ENCODE measurements around the gene ATG10.

The ATG10 gene

DNA sequence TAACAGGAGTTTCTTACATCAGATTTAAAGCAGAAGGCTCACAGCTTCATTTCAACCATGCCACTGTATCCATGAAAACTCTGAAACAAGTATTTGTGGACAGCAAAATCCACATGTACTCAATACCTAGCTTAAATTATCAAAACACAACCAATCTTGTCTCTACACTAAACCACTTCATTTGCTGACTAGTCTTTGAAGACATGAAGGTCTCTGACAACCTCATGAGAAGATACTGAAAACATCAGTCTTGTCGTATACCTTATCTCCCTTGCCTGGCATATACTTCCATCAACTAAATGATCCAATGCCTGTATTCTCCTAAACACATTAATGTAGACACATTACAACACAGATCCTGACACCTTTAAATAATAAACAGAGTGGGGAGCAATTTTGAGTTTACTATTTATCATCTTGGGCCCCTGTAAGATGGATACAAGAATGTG, 303.4 kb downstream of the ATG10 start:
- Histone ChIP-seq H3K4me2 (ENCODE audit: low read length) (no peak overlapping the region), H3K9ac (ENCODE audit: low read depth, low read length) (no peak overlapping the region), H3K27me3 (ENCODE audit: control insufficient read depth, insufficient read depth, low read length) (no peaks in the 10 kb centered on the region), H3K4me1 (ENCODE audit: control insufficient read depth, insufficient read depth, low read length) (peaks cover 14% of the 10 kb centered on the region), H3K36me3 (ENCODE audit: insufficient read depth, low read length) (peaks cover 42% of the 10 kb centered on the region), H3K4me3 (ENCODE audit: low read length) (no peak overlapping the region), H3K9me3 (replicated peaks; ENCODE audit: low read length) (no peaks in the 10 kb centered on the region)

- Histone ChIP-seq H3K9ac (ENCODE audit: low read depth, low read length) (peak overlapping the region; percentile 100), H3K27me3 (ENCODE audit: control insufficient read depth, insufficient read depth, low read length) (no peaks in the 10 kb centered on the region), H3K4me1 (ENCODE audit: control insufficient read depth, insufficient read depth, low read length) (peaks cover 14% of the 10 kb centered on the region), H3K4me2 (ENCODE audit: low read length) (peak overlapping the region; percentile 90), H3K9me3 (replicated peaks; ENCODE audit: low read length) (no peaks in the 10 kb centered on the region), H3K36me3 (ENCODE audit: insufficient read depth, low read length) (peaks cover 42% of the 10 kb centered on the region), H3K4me3 (ENCODE audit: low read length) (peak overlapping the region; percentile 98)
Measured at GRCh38 chr5:82276800-82277612, 305.2 kb downstream of the ATG10 start.

- no peaks in the 10 kb centered on the region for H3K9me3 ChIP-seq (replicated peaks; ENCODE audit: low read length)
- H3K4me2 ChIP-seq (ENCODE audit: low read length), result peak overlapping the region; percentile 90
- H3K9ac ChIP-seq (ENCODE audit: low read depth, low read length), result peak overlapping the region; percentile 100
- H3K27me3 ChIP-seq (ENCODE audit: control insufficient read depth, insufficient read depth, low read length), result no peaks in the 10 kb centered on the region
- H3K4me1 ChIP-seq (ENCODE audit: control insufficient read depth, insufficient read depth, low read length), result peaks cover 14% of the 10 kb centered on the region
- peak overlapping the region; percentile 98 for H3K4me3 ChIP-seq (ENCODE audit: low read length)
- H3K36me3 ChIP-seq (ENCODE audit: insufficient read depth, low read length), result peaks cover 42% of the 10 kb centered on the region
Measured at GRCh38 chr5:82277613-82277986, 305.8 kb downstream of the ATG10 start.

- Histone ChIP-seq H3K36me3 (ENCODE audit: insufficient read depth, low read length) (peaks cover 42% of the 10 kb centered on the region), H3K9me3 (replicated peaks; ENCODE audit: low read length) (no peaks in the 10 kb centered on the region), H3K4me3 (ENCODE audit: low read length) (peak within 1 kb of the TSS; percentile 98), H3K27me3 (ENCODE audit: control insufficient read depth, insufficient read depth, low read length) (no peaks in the 10 kb centered on the region), H3K4me1 (ENCODE audit: control insufficient read depth, insufficient read depth, low read length) (peaks cover 14% of the 10 kb centered on the region), H3K4me2 (ENCODE audit: low read length) (peak within 1 kb of the TSS; percentile 90), H3K9ac (ENCODE audit: low read depth, low read length) (peak within 1 kb of the TSS; percentile 100)
Measured at GRCh38 chr5:82277987-82278710, 306.3 kb downstream of the ATG10 start, which contains the start of gene RPS23. TSS of gene RPS23 (minus strand) at chr5:82278354. CDS start at chr5:82278323, 31 bp downstream.

- no peaks in the 10 kb centered on the region for H3K27me3 ChIP-seq (ENCODE audit: control insufficient read depth, insufficient read depth, low read length)
- peak overlapping the region; percentile 90 for H3K4me2 ChIP-seq (ENCODE audit: low read length)
- no peaks in the 10 kb centered on the region for H3K9me3 ChIP-seq (replicated peaks; ENCODE audit: low read length)
- H3K4me1 ChIP-seq (ENCODE audit: control insufficient read depth, insufficient read depth, low read length), result peaks cover 14% of the 10 kb centered on the region
- H3K9ac ChIP-seq (ENCODE audit: low read depth, low read length), result peak overlapping the region; percentile 100
- H3K4me3 ChIP-seq (ENCODE audit: low read length), result peak overlapping the region; percentile 98
- H3K36me3 ChIP-seq (ENCODE audit: insufficient read depth, low read length), result peaks cover 38% of the 10 kb centered on the region
Measured at GRCh38 chr5:82278711-82279370, 307.0 kb downstream of the ATG10 start.

DNA sequence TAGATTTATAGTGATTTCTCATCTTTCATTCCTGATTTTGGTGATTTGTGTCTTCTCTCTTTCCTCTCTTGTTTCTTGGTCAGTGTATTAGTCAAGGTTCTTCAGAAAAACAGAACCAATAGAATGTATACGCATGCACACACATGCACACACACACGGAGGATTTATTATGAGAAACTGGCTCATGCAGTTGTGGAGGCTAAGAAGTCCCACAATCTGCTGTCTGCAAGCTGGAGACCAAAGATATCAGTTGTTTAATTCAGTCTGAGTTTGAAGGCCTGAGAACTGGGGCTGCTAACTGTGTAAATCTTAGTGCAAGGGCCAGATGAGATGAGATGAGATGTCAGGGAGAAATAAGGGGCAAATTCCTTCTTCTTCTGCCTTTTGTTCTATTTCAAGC, 312.1 kb downstream of the ATG10 start:
- Histone ChIP-seq H3K27me3 (ENCODE audit: control insufficient read depth, insufficient read depth, low read length) (no peaks in the 10 kb centered on the region), H3K4me2 (ENCODE audit: low read length) (no peak overlapping the region), H3K9me3 (replicated peaks; ENCODE audit: low read length) (no peaks in the 10 kb centered on the region), H3K36me3 (ENCODE audit: insufficient read depth, low read length) (no peaks in the 10 kb centered on the region), H3K9ac (ENCODE audit: low read depth, low read length) (no peak overlapping the region), H3K4me1 (ENCODE audit: control insufficient read depth, insufficient read depth, low read length) (peaks cover 3% of the 10 kb centered on the region), H3K4me3 (ENCODE audit: low read length) (no peak overlapping the region)

- no peak overlapping the region for H3K9ac ChIP-seq (ENCODE audit: low read depth, low read length)
- H3K9me3 ChIP-seq (replicated peaks; ENCODE audit: low read length), result no peaks in the 10 kb centered on the region
- no peaks in the 10 kb centered on the region for H3K27me3 ChIP-seq (ENCODE audit: control insufficient read depth, insufficient read depth, low read length)
- H3K4me1 ChIP-seq (ENCODE audit: control insufficient read depth, insufficient read depth, low read length), result no peaks in the 10 kb centered on the region
- H3K36me3 ChIP-seq (ENCODE audit: insufficient read depth, low read length), result no peaks in the 10 kb centered on the region
- no peak overlapping the region for H3K4me3 ChIP-seq (ENCODE audit: low read length)
- no peak overlapping the region for H3K4me2 ChIP-seq (ENCODE audit: low read length)
Measured at GRCh38 chr5:82285206-82285605, 313.4 kb downstream of the ATG10 start.

DNA sequence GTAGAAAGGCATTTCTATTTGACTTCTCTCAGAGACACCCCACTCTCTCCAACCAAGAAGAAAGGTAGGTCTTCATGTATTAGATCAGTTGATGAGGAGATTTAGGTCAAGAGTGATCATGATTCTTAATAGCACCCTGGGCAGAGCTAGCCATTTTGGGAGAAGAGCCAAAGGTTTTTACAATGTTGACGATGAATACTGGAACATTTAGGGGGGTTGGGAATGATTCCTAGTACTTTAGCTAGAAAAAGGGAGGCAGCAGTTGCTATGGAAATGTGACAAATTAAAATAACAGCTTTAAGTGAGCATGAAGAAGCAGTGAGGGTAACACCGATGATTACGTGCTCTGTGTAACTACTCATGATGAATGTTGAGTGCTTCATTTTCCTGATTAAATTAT, 315.8 kb downstream of the ATG10 start:
- H3K4me1 ChIP-seq (ENCODE audit: control insufficient read depth, insufficient read depth, low read length), result no peaks in the 10 kb centered on the region
- no peaks in the 10 kb centered on the region for H3K27me3 ChIP-seq (ENCODE audit: control insufficient read depth, insufficient read depth, low read length)
- H3K4me2 ChIP-seq (ENCODE audit: low read length), result no peak overlapping the region
- no peaks in the 10 kb centered on the region for H3K36me3 ChIP-seq (ENCODE audit: insufficient read depth, low read length)
- no peak overlapping the region for H3K9ac ChIP-seq (ENCODE audit: low read depth, low read length)
- no peak overlapping the region for H3K4me3 ChIP-seq (ENCODE audit: low read length)
- no peaks in the 10 kb centered on the region for H3K9me3 ChIP-seq (replicated peaks; ENCODE audit: low read length)

GRCh38 chr5:82290005-82290404, 318.2 kb downstream of the ATG10 start:
- Histone ChIP-seq H3K4me2 (ENCODE audit: low read length) (no peak overlapping the region), H3K36me3 (ENCODE audit: insufficient read depth, low read length) (no peaks in the 10 kb centered on the region)

DNA sequence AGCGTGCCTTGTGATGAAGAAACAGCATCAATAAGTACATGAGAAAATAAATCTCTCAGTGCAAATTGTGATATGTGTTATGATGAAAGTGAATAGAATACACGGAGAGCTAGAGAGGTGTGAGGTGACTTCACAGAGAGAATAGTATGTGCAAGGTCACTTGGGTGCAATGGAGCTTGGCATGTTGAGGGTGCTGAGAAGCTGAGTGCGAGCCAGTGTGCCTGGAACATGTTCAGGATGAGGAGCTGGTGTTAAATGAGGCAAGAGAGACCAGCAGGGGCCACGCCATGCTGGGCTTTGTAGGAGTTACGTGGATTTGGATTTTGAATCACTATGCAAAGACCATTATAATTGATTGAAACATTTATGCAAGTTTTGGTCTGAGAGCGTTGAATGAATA, 319.1 kb downstream of the ATG10 start:
- Histone ChIP-seq H3K36me3 (ENCODE audit: insufficient read depth, low read length) (no peaks in the 10 kb centered on the region), H3K9me3 (replicated peaks; ENCODE audit: low read length) (no peaks in the 10 kb centered on the region), H3K4me3 (ENCODE audit: low read length) (no peak overlapping the region), H3K27me3 (ENCODE audit: control insufficient read depth, insufficient read depth, low read length) (no peaks in the 10 kb centered on the region), H3K9ac (ENCODE audit: low read depth, low read length) (no peak overlapping the region), H3K4me2 (ENCODE audit: low read length) (no peak overlapping the region), H3K4me1 (ENCODE audit: control insufficient read depth, insufficient read depth, low read length) (no peaks in the 10 kb centered on the region)

More at GRCh38 chr5:82290005-82290404, 318.2 kb downstream of the ATG10 start:
- no peaks in the 10 kb centered on the region for H3K27me3 ChIP-seq (ENCODE audit: control insufficient read depth, insufficient read depth, low read length)
- H3K9me3 ChIP-seq (replicated peaks; ENCODE audit: low read length), result no peaks in the 10 kb centered on the region
- no peak overlapping the region for H3K4me3 ChIP-seq (ENCODE audit: low read length)
- H3K4me1 ChIP-seq (ENCODE audit: control insufficient read depth, insufficient read depth, low read length), result no peaks in the 10 kb centered on the region
- no peak overlapping the region for H3K9ac ChIP-seq (ENCODE audit: low read depth, low read length)

DNA sequence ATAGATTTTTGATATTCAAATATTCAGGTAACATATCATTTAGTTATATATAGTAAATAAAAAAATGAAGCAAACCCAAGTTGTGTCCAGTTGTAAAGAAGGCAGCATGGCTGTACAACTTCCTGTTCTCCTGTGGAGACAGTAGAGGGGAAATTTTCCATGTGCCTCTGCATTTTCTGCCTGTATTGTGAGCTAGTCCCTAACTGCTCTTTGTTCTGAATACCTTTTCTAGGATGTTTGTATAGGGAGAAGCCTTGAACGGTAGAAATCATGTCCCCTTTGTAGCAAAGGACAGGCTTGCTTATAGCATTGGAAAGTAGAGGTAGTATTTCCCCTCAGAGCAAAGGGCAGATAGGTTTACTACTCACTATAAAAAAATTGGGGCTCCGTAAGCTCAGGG, 319.6 kb downstream of the ATG10 start:
- H3K9ac ChIP-seq (ENCODE audit: low read depth, low read length), result no peak overlapping the region
- no peak overlapping the region for H3K4me2 ChIP-seq (ENCODE audit: low read length)
- H3K27me3 ChIP-seq (ENCODE audit: control insufficient read depth, insufficient read depth, low read length), result no peaks in the 10 kb centered on the region
- no peaks in the 10 kb centered on the region for H3K4me1 ChIP-seq (ENCODE audit: control insufficient read depth, insufficient read depth, low read length)
- no peak overlapping the region for H3K4me3 ChIP-seq (ENCODE audit: low read length)
- H3K36me3 ChIP-seq (ENCODE audit: insufficient read depth, low read length), result no peaks in the 10 kb centered on the region
- H3K9me3 ChIP-seq (replicated peaks; ENCODE audit: low read length), result no peaks in the 10 kb centered on the region
